Measurements from ENCODE around the gene NTN5. TPM values are rescaled to one million over a fixed set of nuclear protein-coding genes. Genes with fewer than 3 reads are reported as not detected.
A peak's percentile ranks its signal among the peaks of the same experiment; 100 is the strongest.

Gene NTN5
- total RNA-seq, 1 experiment from 2014 or later = not detected

DNA sequence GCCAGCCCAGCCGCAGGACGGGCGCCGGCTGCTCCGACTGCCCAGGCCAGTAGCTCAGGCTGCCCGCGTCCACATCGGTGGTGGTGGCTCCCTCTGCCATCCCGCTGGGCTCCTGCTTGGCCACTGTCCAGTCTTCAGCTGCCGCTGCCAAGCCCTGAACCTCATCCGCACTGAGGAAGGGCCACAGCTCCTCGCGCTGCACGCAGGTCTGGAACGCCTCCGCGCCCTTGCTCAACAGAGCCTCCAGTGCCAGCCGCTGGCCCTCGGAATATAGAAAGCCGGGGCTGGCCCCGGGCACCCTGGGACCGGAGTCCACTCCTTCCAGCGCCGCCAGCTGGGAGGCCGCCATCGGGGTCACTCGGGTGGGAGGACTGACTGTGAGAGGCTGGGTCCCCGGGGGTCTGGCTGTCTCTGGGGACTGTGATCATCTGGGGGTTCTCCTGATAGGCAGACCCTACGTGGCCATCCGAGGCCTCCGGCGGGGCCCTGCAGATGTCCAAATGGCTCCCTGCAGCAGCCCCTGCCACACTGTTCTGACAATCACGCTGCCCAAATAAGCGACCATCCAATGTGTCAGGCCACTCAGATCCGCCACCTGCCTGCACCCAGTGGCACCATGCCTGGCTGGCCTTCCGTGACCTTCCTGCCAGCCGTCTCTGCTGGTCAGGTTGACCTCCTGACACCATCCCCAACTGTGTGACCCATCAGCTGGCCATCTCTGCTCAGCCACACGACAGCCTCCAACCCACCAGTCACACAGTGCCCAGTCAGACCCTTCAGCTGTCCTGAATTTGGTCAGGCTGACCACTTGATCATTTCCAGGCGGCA, 59.6 kb downstream of the NTN5 start:
- H3K36me3 Mint-ChIP-seq (ENCODE audit: insufficient read depth, unreplicated experiment) = peaks cover 50% of the 10 kb centered on the region
- TF ChIP-seq, protein P1, sequence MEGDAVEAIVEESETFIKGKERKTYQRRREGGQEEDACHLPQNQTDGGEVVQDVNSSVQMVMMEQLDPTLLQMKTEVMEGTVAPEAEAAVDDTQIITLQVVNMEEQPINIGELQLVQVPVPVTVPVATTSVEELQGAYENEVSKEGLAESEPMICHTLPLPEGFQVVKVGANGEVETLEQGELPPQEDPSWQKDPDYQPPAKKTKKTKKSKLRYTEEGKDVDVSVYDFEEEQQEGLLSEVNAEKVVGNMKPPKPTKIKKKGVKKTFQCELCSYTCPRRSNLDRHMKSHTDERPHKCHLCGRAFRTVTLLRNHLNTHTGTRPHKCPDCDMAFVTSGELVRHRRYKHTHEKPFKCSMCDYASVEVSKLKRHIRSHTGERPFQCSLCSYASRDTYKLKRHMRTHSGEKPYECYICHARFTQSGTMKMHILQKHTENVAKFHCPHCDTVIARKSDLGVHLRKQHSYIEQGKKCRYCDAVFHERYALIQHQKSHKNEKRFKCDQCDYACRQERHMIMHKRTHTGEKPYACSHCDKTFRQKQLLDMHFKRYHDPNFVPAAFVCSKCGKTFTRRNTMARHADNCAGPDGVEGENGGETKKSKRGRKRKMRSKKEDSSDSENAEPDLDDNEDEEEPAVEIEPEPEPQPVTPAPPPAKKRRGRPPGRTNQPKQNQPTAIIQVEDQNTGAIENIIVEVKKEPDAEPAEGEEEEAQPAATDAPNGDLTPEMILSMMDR (IDR thresholded peaks at IDR 0.05; ENCODE audit: unreplicated experiment) = no peak
- no peak overlapping the region for H3K4me3 Mint-ChIP-seq (ENCODE audit: unreplicated experiment)
- ChIA-PET POLR2A (interaction anchor here (0.7 to 7.2 kb wide), 5 partner anchors 12 to 144 kb away, joined by 3 to 108 read pairs (median 3); no protein-coding TSS in a partner anchor), CTCF (no interaction called here)
- H3K4me1 Mint-ChIP-seq (ENCODE audit: insufficient read depth, unreplicated experiment) = peaks cover 35% of the 10 kb centered on the region
- no peaks in the 10 kb centered on the region for H3K9me3 Mint-ChIP-seq (ENCODE audit: unreplicated experiment)
- DNase-seq (ENCODE audit: unreplicated experiment) = peak; percentile 95
- BruUV-seq (replicated peaks) = no TSS peak
- no peaks in the 10 kb centered on the region for H3K27me3 Mint-ChIP-seq (ENCODE audit: insufficient read depth, unreplicated experiment)
- intact Hi-C loops (cut with micrococcal nuclease) = no loop called here
- no peak overlapping the region for H3K27ac Mint-ChIP-seq (ENCODE audit: low read depth, unreplicated experiment)

DNA sequence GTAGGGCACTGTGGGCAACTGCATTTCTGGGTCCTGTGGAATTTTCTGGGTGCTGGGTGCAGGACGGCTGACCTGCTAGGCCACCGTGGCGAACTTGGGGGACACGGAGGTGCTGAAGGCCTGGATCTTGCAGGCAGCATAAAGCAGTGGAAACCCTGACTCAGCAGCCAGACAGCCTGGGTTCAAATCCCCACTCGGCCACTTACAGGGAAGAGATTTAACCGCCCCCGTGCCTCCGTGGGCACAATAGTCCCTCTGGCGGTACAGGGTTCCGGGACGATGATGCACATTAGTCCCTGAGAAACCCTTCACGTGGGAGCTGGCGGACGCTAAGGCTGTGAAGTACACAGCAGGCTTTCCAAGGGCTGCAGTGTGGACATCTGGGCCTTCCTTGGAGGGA, 60.9 kb downstream of the NTN5 start:
- Mint-ChIP-seq H3K4me3 (ENCODE audit: unreplicated experiment) (no peak overlapping the region), H3K36me3 (ENCODE audit: insufficient read depth, unreplicated experiment) (peaks cover 36% of the 10 kb centered on the region), H3K27me3 (ENCODE audit: insufficient read depth, unreplicated experiment) (no peaks in the 10 kb centered on the region), H3K9me3 (ENCODE audit: unreplicated experiment) (no peaks in the 10 kb centered on the region), H3K27ac (ENCODE audit: low read depth, unreplicated experiment) (no peak overlapping the region), H3K4me1 (ENCODE audit: insufficient read depth, unreplicated experiment) (peaks cover 31% of the 10 kb centered on the region)
- no TSS peak for BruUV-seq (replicated peaks)
- TF ChIP-seq, protein P1 (IDR thresholded peaks at IDR 0.05; ENCODE audit: unreplicated experiment) = no peak
- DNase-seq (ENCODE audit: unreplicated experiment) = no peak
- POLR2A ChIA-PET = no interaction called here
- intact Hi-C loops (cut with micrococcal nuclease) = no loop called here
- CTCF ChIA-PET = interaction anchor here (0.6 kb wide), 1 partner anchor 807 kb away, joined by 3 read pairs; no protein-coding TSS in a partner anchor

Other genes starting within 250 kb of the NTN5 start
- 45.1 and 55.8 TPM in 2 replicates for gene GRWD1, start 227.0 kb downstream of the NTN5 start, total RNA-seq (2022)
- gene KCNJ14, start 217.4 kb downstream of the NTN5 start, total RNA-seq (2022) = 1.6 and 2.7 TPM in 2 replicates
- 70.3 and 72.2 TPM in 2 replicates for gene CYTH2, start 203.6 kb downstream of the NTN5 start, total RNA-seq (2022)
- 0.37 and 0.47 TPM in 2 replicates for gene LMTK3, start 161.2 kb downstream of the NTN5 start, total RNA-seq (2022)
- gene SULT2B1, start 120.8 kb downstream of the NTN5 start, total RNA-seq (2022) = not detected in 2 replicates
- not detected in 2 replicates for gene SPACA4, start 66.3 kb downstream of the NTN5 start, total RNA-seq (2022)
- 0.89 and 2.8 TPM in 2 replicates for gene FAM83E, start 57.9 kb downstream of the NTN5 start, total RNA-seq (2022)
- 1,536 and 1,736 TPM in 2 replicates for gene RPL18, start 53.8 kb downstream of the NTN5 start, total RNA-seq (2022)
- 16.3 and 18.2 TPM in 2 replicates for gene SPHK2, start 53.5 kb downstream of the NTN5 start, total RNA-seq (2022)
- 0.25 and 0.56 TPM in 2 replicates for gene DBP, start 35.6 kb downstream of the NTN5 start, total RNA-seq (2022)
- gene CA11, start 26.8 kb downstream of the NTN5 start, total RNA-seq (2022) = 2.6 and 2.9 TPM in 2 replicates
- not detected in 2 replicates for gene FUT2, start 23.0 kb upstream of the NTN5 start, total RNA-seq (2022)
- 0.22 and 0.65 TPM in 2 replicates for gene MAMSTR, start 46.7 kb upstream of the NTN5 start, total RNA-seq (2022)
- gene RASIP1, start 67.6 kb upstream of the NTN5 start, total RNA-seq (2022) = 1.9 and 3.0 TPM in 2 replicates
- gene IZUMO1, start 73.9 kb upstream of the NTN5 start, total RNA-seq (2022) = 3.5 and 4.2 TPM in 2 replicates
- gene FUT1, start 79.6 kb upstream of the NTN5 start, total RNA-seq (2022) = 10.5 and 14.7 TPM in 2 replicates
- gene FGF21, start 82.5 kb upstream of the NTN5 start, total RNA-seq (2022) = 0.49 and 0.93 TPM in 2 replicates
- gene BCAT2, start 138.0 kb upstream of the NTN5 start, total RNA-seq (2022) = 40.7 and 48.2 TPM in 2 replicates
- 0.26 and 0.32 TPM in 2 replicates for gene HSD17B14, start 163.5 kb upstream of the NTN5 start, total RNA-seq (2022)
- 10.1 and 11.9 TPM in 2 replicates for gene PLEKHA4, start 195.6 kb upstream of the NTN5 start, total RNA-seq (2022)
- 207 and 248 TPM in 2 replicates for gene PPP1R15A, start 199.4 kb upstream of the NTN5 start, total RNA-seq (2022)
- not detected in 2 replicates for gene TULP2, start 225.7 kb upstream of the NTN5 start, total RNA-seq (2022)
- gene NUCB1, start 227.3 kb upstream of the NTN5 start, total RNA-seq (2022) = 61.4 and 76.8 TPM in 2 replicates